ENCODE data around the gene ERBB3.

DNA sequence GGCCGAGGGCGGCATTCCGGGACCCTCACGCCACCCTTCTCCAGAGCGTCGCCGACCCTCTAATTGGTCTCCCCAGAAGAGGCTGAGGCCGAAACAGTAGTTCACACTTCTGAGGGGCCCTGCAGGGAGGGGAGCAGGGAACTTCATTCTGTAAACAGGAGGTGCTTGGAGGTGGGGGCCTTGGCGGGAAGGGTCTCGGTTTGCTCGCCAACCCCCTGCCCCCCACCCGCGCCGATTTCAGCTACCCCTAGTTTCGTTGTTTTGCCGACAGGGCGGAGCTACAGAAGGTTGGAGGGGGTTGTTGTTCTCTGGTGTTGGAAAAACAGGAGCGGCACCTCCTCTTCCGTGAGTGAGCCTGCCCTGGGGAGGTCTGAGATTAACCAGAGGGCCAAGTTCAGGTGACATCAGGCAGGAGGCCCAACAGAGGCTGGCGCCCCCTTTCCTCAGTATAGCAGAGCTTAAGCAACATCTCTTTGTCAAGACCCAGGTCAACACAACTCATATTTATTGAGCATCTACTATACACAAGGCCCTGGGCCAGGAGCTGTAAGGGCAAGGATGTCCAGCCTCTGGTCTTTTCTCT is 682 bp downstream of the ERBB3 start:
- TF ChIP-seq, protein P1, sequence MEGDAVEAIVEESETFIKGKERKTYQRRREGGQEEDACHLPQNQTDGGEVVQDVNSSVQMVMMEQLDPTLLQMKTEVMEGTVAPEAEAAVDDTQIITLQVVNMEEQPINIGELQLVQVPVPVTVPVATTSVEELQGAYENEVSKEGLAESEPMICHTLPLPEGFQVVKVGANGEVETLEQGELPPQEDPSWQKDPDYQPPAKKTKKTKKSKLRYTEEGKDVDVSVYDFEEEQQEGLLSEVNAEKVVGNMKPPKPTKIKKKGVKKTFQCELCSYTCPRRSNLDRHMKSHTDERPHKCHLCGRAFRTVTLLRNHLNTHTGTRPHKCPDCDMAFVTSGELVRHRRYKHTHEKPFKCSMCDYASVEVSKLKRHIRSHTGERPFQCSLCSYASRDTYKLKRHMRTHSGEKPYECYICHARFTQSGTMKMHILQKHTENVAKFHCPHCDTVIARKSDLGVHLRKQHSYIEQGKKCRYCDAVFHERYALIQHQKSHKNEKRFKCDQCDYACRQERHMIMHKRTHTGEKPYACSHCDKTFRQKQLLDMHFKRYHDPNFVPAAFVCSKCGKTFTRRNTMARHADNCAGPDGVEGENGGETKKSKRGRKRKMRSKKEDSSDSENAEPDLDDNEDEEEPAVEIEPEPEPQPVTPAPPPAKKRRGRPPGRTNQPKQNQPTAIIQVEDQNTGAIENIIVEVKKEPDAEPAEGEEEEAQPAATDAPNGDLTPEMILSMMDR (IDR thresholded peaks at IDR 0.05; ENCODE audit: insufficient read depth, low read length): no peak
- TF ChIP-seq, protein P2, sequence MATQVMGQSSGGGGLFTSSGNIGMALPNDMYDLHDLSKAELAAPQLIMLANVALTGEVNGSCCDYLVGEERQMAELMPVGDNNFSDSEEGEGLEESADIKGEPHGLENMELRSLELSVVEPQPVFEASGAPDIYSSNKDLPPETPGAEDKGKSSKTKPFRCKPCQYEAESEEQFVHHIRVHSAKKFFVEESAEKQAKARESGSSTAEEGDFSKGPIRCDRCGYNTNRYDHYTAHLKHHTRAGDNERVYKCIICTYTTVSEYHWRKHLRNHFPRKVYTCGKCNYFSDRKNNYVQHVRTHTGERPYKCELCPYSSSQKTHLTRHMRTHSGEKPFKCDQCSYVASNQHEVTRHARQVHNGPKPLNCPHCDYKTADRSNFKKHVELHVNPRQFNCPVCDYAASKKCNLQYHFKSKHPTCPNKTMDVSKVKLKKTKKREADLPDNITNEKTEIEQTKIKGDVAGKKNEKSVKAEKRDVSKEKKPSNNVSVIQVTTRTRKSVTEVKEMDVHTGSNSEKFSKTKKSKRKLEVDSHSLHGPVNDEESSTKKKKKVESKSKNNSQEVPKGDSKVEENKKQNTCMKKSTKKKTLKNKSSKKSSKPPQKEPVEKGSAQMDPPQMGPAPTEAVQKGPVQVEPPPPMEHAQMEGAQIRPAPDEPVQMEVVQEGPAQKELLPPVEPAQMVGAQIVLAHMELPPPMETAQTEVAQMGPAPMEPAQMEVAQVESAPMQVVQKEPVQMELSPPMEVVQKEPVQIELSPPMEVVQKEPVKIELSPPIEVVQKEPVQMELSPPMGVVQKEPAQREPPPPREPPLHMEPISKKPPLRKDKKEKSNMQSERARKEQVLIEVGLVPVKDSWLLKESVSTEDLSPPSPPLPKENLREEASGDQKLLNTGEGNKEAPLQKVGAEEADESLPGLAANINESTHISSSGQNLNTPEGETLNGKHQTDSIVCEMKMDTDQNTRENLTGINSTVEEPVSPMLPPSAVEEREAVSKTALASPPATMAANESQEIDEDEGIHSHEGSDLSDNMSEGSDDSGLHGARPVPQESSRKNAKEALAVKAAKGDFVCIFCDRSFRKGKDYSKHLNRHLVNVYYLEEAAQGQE (IDR thresholded peaks at IDR 0.05; ENCODE audit: insufficient replicate concordance, low read depth): no peak
- TF ChIP-seq GABPA (IDR thresholded peaks at IDR 0.05; ENCODE audit: low read depth): no peak

Measured in HL-60 (cell line).